Measurements from ENCODE around the gene PTPRT.

GRCh38 chr20:42531508-42531961 lies 658.2 kb downstream of the PTPRT start:
- TF ChIP-seq PKNOX1 (IDR thresholded peaks at IDR 0.05) (no peak), SP1 (IDR thresholded peaks at IDR 0.05) (no peak), NFRKB (IDR thresholded peaks at IDR 0.05) (no peak), TARDBP (IDR thresholded peaks at IDR 0.05) (no peak), BHLHE40 (IDR thresholded peaks at IDR 0.05; ENCODE audit: borderline replicate concordance) (no peak)
